ENCODE measurements around the gene AFAP1L1.

The AFAP1L1 gene

GRCh38 chr5:149367972-149368645 is 96.5 kb downstream of the AFAP1L1 start:
- Histone ChIP-seq H3K36me3 (ENCODE audit: insufficient read depth) (no peaks in the 10 kb centered on the region), H3K9ac (no peak overlapping the region), H3K4me3 (IDR thresholded peaks at IDR 0.05; ENCODE audit: insufficient read depth, low read depth, low read length) (no peak overlapping the region), H3K79me2 (ENCODE audit: insufficient read depth, low read depth) (no peaks in the 10 kb centered on the region), H4K20me1 (ENCODE audit: insufficient read depth) (no peaks in the 10 kb centered on the region), H3K27me3 (ENCODE audit: insufficient read depth, low read depth) (no peaks in the 10 kb centered on the region), H3K4me2 (no peak overlapping the region), H2AFZ (ENCODE audit: low read depth) (no peak overlapping the region), H3K27ac (no peak overlapping the region), H3K4me1 (ENCODE audit: low read depth, poor library complexity, severe bottlenecking) (peaks cover 10% of the 10 kb centered on the region)
- TF ChIP-seq, protein P1, sequence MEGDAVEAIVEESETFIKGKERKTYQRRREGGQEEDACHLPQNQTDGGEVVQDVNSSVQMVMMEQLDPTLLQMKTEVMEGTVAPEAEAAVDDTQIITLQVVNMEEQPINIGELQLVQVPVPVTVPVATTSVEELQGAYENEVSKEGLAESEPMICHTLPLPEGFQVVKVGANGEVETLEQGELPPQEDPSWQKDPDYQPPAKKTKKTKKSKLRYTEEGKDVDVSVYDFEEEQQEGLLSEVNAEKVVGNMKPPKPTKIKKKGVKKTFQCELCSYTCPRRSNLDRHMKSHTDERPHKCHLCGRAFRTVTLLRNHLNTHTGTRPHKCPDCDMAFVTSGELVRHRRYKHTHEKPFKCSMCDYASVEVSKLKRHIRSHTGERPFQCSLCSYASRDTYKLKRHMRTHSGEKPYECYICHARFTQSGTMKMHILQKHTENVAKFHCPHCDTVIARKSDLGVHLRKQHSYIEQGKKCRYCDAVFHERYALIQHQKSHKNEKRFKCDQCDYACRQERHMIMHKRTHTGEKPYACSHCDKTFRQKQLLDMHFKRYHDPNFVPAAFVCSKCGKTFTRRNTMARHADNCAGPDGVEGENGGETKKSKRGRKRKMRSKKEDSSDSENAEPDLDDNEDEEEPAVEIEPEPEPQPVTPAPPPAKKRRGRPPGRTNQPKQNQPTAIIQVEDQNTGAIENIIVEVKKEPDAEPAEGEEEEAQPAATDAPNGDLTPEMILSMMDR (conservative IDR thresholded peaks at IDR 0.05; ENCODE audit: low read depth, low read length) = no peak

GRCh38 chr5:149370878-149371277 is 99.2 kb downstream of the AFAP1L1 start:
- Histone ChIP-seq H3K9ac (no peak overlapping the region), H3K27ac (no peak overlapping the region)
- TF ChIP-seq, protein P1 (conservative IDR thresholded peaks at IDR 0.05; ENCODE audit: low read depth, low read length) = no peak

DNA sequence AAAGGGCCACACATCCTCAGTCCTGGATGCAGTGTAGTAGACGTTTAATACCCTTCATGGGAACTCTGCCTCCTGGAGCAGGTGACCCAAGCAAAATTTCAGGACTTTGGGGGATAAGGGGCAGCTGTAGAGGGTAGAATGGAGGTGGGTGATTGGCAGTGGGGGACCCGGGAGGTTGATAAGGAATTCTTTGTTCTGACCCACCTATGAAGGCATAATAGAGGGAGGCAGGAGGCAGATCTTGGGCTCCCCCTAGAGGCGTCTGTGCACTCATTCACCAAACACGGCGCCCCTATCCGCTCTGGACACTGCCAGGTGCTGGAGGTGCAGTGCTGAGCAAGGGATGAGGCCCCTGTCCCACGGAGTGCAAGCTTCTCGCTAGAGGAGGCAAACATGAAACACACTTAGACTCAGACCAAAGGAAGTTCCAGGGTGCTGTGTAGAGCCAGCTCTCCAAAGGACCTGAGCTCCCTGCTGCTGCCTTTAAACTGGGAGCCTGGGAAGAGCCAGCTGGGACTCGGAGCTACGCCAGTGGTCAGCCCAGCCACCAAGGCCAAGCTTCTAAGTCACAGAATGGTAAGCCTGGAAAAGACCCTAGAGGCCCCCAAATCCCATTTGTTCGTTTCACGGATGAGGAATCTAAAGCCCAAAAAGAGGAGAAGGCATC is 99.8 kb downstream of the AFAP1L1 start:
- no peak overlapping the region for H3K27ac ChIP-seq
- H3K79me2 ChIP-seq (ENCODE audit: insufficient read depth, low read depth) = no peaks in the 10 kb centered on the region

More at GRCh38 chr5:149370878-149371277, 99.2 kb downstream of the AFAP1L1 start:
- H3K79me2 ChIP-seq (ENCODE audit: insufficient read depth, low read depth) = no peaks in the 10 kb centered on the region
- H3K4me1 ChIP-seq (ENCODE audit: low read depth, poor library complexity, severe bottlenecking) = peaks cover 10% of the 10 kb centered on the region
- no peak overlapping the region for H3K4me2 ChIP-seq
- no peak overlapping the region for H2AFZ ChIP-seq (ENCODE audit: low read depth)
- no peak overlapping the region for H3K4me3 ChIP-seq (IDR thresholded peaks at IDR 0.05; ENCODE audit: insufficient read depth, low read depth, low read length)
- H3K36me3 ChIP-seq (ENCODE audit: insufficient read depth) = no peaks in the 10 kb centered on the region
- no peaks in the 10 kb centered on the region for H4K20me1 ChIP-seq (ENCODE audit: insufficient read depth)
- no peaks in the 10 kb centered on the region for H3K27me3 ChIP-seq (ENCODE audit: insufficient read depth, low read depth)

DNA sequence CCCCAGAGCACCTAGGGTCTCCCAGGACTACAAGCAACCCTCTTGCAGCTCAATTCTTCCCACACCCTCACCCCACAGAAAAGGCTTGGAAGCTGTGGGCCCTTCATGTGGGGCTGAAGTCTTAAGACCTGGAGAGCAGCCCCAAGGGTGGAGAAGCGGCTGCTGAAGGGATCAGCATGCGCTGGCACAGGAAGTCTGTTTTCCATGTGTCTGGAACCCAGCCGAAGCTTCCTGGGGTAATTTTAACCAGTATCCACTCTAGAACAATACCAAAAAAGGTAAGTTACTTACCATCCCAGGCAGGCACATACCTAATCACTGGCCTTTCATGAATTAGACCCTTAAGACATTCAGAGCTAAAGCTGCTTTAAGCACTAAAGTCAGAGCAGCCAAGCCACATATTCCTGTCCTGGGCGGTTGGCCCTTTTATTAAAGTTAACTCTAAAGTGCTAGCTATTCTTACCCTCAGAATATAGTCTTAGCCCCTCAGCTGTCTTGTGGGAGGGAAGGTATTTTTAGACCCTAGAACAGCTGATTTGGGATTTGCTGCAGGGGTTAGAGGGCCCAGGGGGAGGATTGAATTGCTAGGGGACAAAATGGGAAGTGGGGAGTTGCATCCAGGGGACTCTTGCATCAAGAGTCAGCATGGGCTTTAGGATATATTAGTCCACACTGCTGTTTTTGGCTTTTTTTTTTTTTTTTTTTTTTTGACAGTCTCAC is 100.6 kb downstream of the AFAP1L1 start:
- Histone ChIP-seq H3K27ac (no peak overlapping the region), H4K20me1 (ENCODE audit: insufficient read depth) (no peaks in the 10 kb centered on the region), H3K36me3 (ENCODE audit: insufficient read depth) (no peaks in the 10 kb centered on the region), H2AFZ (ENCODE audit: low read depth) (no peak overlapping the region), H3K4me3 (IDR thresholded peaks at IDR 0.05; ENCODE audit: insufficient read depth, low read depth, low read length) (no peak overlapping the region), H3K79me2 (ENCODE audit: insufficient read depth, low read depth) (no peaks in the 10 kb centered on the region), H3K9ac (no peak overlapping the region), H3K4me2 (no peak overlapping the region), H3K4me1 (ENCODE audit: low read depth, poor library complexity, severe bottlenecking) (peaks cover 5% of the 10 kb centered on the region), H3K27me3 (ENCODE audit: insufficient read depth, low read depth) (no peaks in the 10 kb centered on the region)
- TF ChIP-seq, protein P1 (conservative IDR thresholded peaks at IDR 0.05; ENCODE audit: low read depth, low read length) = no peak

More for the DNA sequence above, 99.8 kb downstream of the AFAP1L1 start:
- Histone ChIP-seq H3K4me3 (IDR thresholded peaks at IDR 0.05; ENCODE audit: insufficient read depth, low read depth, low read length) (no peak overlapping the region), H3K36me3 (ENCODE audit: insufficient read depth) (no peaks in the 10 kb centered on the region), H3K27me3 (ENCODE audit: insufficient read depth, low read depth) (no peaks in the 10 kb centered on the region), H3K4me1 (ENCODE audit: low read depth, poor library complexity, severe bottlenecking) (peaks cover 10% of the 10 kb centered on the region), H4K20me1 (ENCODE audit: insufficient read depth) (no peaks in the 10 kb centered on the region), H3K9ac (no peak overlapping the region), H3K4me2 (no peak overlapping the region), H2AFZ (ENCODE audit: low read depth) (no peak overlapping the region)
- TF ChIP-seq, protein P1 (conservative IDR thresholded peaks at IDR 0.05; ENCODE audit: low read depth, low read length) = peak; percentile 56
